ENCODE results near the gene SCN1A.

The SCN1A gene

DNA sequence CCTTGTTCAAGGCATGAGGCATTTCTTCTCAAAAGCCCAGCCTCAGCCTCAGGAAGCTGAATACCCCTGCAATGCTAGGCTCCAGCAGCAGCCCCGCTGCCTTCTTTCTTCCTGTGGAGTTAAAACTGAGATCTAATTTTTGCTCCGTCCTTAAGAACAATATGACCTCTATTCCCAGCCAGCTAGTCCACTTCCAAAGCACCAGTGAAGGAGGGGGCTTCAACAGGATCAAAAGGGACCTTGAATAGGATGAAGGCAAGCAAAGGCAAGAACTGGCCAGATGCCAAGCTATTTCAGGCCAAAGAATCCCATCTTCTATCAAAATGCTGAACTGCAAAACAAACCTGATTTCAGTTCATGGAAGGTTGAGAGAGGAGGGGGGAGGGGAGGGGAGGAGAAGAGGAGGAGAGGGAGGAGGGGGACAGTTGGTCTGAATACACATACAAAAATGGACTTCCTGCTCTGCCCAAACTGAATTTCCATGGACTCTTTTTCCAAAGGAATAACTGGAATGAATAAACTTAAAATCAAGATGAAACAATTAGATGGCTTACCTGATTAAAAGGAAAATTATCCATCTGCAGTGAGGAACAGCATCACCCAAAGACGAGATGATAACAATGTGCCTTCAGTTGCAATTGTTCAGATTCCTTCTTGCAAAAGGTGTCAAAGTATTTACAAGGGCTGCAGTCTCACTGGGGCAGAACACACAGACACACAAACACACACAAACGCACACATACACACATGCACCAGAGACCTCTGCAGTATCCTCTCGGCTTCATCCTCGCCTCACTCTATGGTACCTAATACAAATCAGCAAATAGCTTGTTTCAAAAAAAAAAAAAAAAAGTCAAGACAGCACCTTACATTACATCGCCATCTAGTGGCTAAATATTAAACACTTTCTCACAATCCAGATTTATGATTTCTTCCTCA lies at the start of gene SCN1A:
SCN1A (minus strand) TSS at position 804 of the 939 bp plus-strand sequence. CDS start 54,399 bp downstream, outside the sequence.
- ChIA-PET POLR2A (ENCODE audit: low non-redundant PET) (interaction anchor here (0.7 kb wide), 1 partner anchor 218 kb away, joined by 3 read pairs; no protein-coding TSS in a partner anchor), CTCF (interaction anchor here (0.6 to 2.6 kb wide), 11 partner anchors 11 to 1931 kb away, joined by 3 to 20 read pairs (median 4); partner anchors contain the start of gene TTC21B)
- no peak within 1 kb of the TSS for H3K27ac ChIP-seq
- TF ChIP-seq, protein P1, sequence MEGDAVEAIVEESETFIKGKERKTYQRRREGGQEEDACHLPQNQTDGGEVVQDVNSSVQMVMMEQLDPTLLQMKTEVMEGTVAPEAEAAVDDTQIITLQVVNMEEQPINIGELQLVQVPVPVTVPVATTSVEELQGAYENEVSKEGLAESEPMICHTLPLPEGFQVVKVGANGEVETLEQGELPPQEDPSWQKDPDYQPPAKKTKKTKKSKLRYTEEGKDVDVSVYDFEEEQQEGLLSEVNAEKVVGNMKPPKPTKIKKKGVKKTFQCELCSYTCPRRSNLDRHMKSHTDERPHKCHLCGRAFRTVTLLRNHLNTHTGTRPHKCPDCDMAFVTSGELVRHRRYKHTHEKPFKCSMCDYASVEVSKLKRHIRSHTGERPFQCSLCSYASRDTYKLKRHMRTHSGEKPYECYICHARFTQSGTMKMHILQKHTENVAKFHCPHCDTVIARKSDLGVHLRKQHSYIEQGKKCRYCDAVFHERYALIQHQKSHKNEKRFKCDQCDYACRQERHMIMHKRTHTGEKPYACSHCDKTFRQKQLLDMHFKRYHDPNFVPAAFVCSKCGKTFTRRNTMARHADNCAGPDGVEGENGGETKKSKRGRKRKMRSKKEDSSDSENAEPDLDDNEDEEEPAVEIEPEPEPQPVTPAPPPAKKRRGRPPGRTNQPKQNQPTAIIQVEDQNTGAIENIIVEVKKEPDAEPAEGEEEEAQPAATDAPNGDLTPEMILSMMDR (conservative IDR thresholded peaks at IDR 0.05; ENCODE audit: low read depth), result peak; percentile 77
- DNase-seq (ENCODE audit: low spot score), result peak; percentile 10

GRCh38 chr2:166173263-166173662 lies 45.4 kb upstream of the SCN1A start:
- DNase-seq (ENCODE audit: low spot score), result no peak
- POLR2A ChIA-PET (ENCODE audit: low non-redundant PET), result no interaction called here
- CTCF ChIA-PET, result no interaction called here
- TF ChIP-seq, protein P1 (conservative IDR thresholded peaks at IDR 0.05; ENCODE audit: low read depth), result no peak
- no peak overlapping the region for H3K27ac ChIP-seq

DNA sequence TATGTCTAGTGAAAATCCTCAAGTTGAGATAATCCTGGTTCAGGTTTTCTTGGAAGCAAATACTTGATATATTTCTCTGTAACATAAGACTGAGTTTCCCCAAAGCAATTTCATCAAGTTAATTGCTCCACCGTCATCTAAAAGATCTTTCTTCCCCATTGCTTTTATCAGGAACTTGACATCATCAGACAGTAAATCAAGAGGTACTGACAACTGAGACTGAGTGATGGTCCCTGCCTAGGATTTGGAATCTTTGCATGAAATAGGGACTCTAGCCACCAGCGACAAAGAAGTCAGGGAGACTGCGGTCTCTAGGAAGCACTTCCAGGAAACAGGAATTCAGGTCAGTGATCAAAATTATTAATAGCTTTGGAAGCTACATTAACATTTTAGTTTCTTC lies 43.4 kb upstream of the SCN1A start:
- DNase-seq (ENCODE audit: low spot score), result no peak
- ChIA-PET CTCF (no interaction called here), POLR2A (ENCODE audit: low non-redundant PET) (no interaction called here)
- no peak overlapping the region for H3K27ac ChIP-seq
- TF ChIP-seq, protein P1 (conservative IDR thresholded peaks at IDR 0.05; ENCODE audit: low read depth), result no peak

DNA sequence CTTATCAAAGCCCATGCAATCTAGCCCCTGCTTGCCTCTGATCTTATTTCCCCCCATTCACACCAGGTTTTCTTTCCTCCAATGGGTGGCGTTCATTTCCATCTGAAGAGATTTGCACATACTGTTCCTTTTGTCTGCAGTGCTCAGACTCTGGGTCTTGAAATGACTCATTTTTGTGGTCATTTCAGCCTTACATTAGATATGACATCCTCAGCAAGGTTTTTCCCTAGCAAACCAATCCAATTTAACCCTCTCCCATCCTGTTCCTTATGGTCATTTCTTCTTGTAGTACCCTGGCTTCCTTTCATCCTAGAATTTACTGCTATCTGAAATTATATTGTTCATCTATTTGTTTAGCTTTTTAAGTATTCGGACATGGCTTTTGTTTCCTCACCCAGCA lies 42.5 kb upstream of the SCN1A start:
- no peak for DNase-seq (ENCODE audit: low spot score)
- POLR2A ChIA-PET (ENCODE audit: low non-redundant PET), result no interaction called here
- CTCF ChIA-PET, result no interaction called here

GRCh38 chr2:166167449-166167848 lies 39.6 kb upstream of the SCN1A start:
- CTCF ChIA-PET, result no interaction called here
- TF ChIP-seq, protein P1 (conservative IDR thresholded peaks at IDR 0.05; ENCODE audit: low read depth), result no peak
- no peak for DNase-seq (ENCODE audit: low spot score)
- POLR2A ChIA-PET (ENCODE audit: low non-redundant PET), result no interaction called here
- H3K27ac ChIP-seq, result no peak overlapping the region

More for the DNA sequence above, 42.5 kb upstream of the SCN1A start:
- TF ChIP-seq, protein P1 (conservative IDR thresholded peaks at IDR 0.05; ENCODE audit: low read depth), result no peak
- H3K27ac ChIP-seq, result no peak overlapping the region

DNA sequence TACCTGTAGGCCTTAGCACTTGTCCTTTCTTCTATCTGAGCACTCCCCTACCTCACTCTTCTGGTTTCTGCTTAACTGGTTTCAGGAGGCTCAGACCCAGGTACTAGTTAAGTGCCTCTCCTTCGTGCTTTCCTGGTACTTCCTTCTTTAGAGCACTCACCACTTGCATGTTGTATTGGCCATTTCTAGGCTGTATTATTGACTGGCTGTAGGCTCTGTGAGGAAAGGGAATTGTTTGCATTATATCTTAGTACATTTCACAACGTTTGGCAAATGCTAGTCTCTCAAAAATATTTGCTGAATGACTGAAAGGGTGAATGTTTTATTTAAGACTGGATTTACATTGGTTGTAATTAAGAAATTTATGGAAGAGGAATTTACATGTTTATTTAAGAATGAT lies 36.0 kb upstream of the SCN1A start:
- no peak for DNase-seq (ENCODE audit: low spot score)
- TF ChIP-seq, protein P1 (conservative IDR thresholded peaks at IDR 0.05; ENCODE audit: low read depth), result no peak
- POLR2A ChIA-PET (ENCODE audit: low non-redundant PET), result no interaction called here
- no peak overlapping the region for H3K27ac ChIP-seq
- CTCF ChIA-PET, result no interaction called here
